ENCODE data around the gene MAEA.

- TF ChIP-seq CTCF (IDR thresholded peaks at IDR 0.05) (no peak), POLR2A (IDR thresholded peaks at IDR 0.05) (no peak)
These were observed 47.7 kb upstream of the MAEA start for GRCh38 chr4:1241936-1242505.
